Fibroblast of skin of left biceps (primary cell): Measurements from ENCODE around the gene PRKAG2.

Experiments used
- DNase-seq, 2 experiments: peaks; one replicate each; pipeline ENCODE4 v3.0.0-alpha.2; 2013; ENCODE audit warnings: low read depth in 2 of 2

The PRKAG2 gene

GRCh38 chr7:151900986-151901621 is 24.2 kb upstream of the PRKAG2 start:
- no peak for DNase-seq

DNA sequence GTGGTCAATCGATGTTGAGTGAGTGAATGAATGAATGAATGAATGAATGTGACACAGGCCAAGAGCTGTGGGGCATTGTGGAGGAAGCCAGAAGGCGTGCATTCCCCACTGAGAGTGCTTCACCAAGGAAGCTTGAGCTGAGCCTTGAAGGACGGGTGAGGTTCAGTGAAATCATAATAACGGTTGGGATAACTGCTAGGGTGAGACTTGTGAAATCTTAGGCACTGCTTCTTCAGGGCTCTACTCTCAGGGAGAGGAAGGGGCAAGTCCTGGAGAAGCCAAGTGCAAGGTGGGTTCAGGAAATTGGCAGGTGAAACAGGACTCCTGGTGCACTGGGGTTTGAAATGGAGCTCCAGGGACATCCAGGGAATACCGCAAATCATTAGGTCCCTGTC is 23.7 kb upstream of the PRKAG2 start:
- no peak for DNase-seq

DNA sequence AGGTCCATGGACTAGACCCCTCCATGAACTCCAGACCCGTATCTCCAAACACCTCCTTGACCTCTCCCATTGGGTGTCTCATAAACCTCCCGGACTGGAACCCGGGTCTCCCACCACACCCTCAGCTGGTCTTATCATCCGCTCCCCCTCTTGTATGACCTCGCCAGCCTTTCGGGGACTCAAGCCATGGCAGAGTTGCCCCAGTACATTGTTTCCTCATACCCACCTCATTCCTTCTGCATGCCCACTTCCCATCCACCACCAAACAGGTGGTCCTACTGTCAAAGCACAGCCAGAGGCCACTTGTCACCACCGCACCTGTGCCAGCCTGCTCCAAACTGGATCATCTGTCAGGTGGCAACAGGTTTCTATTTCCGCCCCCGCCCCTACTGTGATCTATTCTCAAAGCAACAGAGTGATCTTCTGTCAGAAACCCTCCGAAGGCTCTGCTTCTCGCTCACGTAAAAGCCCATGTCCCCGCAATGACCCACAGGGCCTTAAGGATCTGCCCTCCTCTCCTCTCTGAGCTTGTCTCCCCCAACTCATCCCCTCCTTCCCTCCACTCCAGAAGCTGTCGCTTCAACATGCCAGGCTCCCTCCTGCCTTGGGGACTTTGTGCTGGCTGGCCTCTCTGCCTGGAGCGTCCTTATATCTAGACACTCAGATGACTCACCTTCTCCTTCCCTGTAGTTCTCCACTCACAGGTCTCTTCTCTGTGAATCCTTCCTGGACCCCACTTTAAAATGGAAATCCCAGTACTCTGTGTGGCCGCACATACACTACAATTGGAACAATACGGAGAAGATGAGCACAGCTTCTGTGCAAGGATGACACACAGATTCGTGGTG is 22.8 kb upstream of the PRKAG2 start:
- DNase-seq, result no peak

DNA sequence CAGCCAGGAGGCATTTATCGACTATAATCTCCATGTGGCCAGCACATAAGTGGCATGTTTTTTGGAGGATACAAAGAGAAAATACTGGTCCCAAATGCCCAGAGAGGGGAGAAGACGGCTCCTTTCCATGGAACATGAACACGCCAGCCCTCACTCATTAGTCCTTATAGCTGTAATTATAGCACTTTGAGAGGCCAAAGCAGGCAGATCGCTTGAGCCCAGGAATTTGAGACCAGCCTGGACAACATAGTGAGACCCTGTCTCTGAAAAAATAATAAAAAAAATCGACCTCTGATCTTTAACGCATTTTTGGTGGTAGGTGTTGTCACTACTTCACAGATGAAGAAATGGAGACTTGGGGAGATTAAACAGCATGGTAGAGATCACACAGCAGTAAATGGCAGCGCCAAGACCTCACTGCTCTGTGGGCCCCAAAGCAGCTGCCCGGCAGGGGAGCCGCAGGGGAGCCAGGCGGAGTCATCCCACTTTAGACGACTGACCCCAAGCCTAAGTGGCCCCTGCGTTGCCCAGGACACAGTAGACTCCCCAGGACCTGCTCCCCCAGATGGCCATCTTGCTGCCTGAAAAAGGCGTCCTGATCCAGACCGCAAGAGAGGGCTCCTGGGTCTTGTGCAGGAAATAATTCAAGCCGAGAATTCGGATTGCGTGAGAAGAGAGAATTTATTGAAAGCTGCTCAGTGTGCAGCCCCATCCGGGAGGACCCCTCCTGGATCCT is 21.2 kb upstream of the PRKAG2 start:
- DNase-seq, result no peak

- DNase-seq, result no peak
Observed at GRCh38 chr7:151897161-151897731, 20.3 kb upstream of the PRKAG2 start.

DNA sequence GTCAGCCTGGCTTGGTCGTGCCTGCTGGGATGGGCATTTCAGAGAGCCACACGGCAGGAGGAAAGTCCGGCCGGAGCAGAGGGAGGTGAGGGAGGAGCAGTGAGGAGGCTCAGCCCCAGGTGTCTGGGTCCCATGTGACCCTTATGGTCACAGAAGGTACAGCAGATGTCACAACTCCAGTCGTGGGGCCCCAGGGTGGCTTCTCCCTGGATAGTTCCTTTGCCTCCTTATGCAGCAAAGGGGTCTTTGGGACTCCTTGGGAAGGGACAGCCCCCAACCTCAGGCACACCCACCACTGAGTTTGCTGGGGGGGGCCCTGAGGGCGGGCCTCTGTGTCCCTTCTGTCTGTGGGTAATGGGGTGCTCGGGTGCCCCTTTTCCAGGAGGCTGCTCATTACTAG is 19.6 kb upstream of the PRKAG2 start:
- DNase-seq, result no peak

- no peak for DNase-seq
Observed at GRCh38 chr7:151896086-151896485, 19.2 kb upstream of the PRKAG2 start.

GRCh38 chr7:151895631-151896031 is 18.7 kb upstream of the PRKAG2 start:
- no peak for DNase-seq

- DNase-seq, result no peak
Observed at GRCh38 chr7:151895008-151895630, 18.2 kb upstream of the PRKAG2 start.

DNA sequence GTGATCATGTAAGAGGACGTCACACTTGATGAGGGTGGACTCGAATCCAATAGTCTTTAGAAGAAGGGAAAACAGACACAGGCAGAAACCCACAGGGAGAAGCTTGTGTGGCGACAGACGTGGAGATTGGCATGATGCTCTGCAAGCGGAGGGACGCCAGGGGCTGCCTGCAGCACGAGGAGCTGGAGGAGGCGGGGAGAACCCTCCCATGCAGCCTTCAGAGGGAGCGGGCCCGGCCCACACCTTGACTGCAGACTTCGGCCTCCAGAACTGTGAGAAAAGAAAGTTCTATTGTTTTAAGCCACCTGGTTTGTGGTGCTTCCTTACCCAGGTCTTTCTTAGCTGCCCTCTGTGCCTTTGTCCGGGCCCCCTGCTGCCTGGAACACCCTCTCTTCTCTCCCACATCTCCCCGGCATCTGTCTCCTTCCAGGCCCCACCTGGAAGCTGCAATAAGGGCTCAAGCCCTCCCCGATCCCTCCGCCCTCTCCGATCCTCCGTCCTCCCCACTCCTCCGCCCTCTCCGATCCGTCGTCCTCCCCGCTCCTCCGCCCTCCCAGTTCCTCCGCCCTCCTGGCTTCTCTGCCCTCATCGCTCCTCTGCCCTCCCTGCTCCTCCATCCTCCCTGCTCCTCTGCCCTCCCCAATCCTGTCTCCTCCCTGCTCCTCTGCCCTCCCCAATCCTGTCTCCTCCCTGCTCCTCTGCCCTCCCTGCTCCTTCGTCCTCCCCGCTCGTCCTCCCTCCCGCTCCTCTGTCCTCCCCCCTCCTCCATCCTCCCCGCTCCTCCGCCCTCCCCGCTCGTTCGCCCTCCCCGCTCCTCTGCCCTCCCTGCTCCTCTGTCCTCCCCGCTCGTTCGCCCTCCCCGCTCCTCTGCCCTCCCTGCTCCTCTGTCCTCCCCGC is 17.4 kb upstream of the PRKAG2 start:
- DNase-seq, result no peak

DNA sequence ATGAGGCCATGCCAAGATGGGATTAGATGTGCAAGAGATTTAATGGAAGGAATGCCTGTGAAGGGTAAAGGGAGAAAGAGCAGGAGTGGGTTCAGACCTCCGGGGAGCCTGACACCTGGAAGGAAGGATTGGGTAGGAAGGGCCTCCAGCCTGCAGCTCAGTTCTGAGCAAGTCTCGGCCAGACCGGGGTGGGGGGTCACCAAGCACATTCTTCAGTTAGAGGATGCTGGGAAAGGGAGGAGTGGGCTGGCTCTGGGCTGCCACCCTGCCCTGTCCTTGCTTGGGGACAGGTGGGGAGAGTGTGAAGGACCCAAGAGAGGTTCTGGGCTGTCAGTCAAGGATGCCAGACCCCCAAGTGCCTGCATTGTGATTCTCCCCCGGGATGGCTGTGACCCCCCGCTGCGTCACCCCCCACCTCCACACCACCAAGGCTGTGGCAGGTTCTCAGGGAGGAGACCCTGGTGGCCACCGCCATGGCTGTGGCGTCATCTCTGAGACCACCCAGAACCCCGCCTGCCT is 16.5 kb upstream of the PRKAG2 start:
- DNase-seq, result no peak

DNA sequence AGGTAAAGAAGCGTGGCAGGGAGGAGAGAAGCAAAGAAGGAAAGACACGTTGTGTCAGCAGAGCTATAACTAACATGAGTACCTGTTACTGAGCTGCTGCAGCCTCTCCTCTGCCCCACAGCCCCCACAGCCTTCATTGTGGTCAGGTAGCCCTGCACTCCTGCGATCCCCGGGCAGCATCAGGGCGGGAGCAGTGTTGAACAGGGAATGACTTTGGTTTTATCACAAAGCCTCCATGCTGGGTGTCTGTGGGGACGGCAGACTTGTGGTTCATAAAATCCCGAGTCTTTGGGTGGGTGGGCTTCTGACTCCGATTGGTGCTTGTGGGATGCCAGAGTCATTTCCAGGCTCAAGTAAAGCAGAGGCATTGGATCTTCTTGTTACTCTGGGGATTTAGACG is 14.8 kb upstream of the PRKAG2 start:
- no peak for DNase-seq

DNA sequence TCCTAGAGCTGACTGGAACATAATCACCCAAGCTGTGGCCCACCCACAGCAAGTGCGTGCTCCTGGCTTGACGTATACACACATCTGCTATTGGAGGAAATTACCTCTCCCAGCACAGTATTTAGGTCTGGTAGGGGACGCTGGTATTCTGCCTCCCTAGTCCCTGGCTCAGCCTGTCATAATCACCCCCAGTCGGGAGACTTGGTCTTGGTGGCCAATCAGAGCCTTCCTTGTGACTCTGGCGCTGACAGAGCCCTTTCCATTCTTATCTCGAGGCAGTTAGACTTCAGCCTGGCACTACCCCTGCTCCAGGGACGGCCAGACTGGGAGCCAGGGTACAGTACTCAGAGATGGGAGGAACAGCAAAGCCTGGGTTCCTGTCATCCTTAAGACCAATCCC is 14.3 kb upstream of the PRKAG2 start:
- DNase-seq, result no peak

DNA sequence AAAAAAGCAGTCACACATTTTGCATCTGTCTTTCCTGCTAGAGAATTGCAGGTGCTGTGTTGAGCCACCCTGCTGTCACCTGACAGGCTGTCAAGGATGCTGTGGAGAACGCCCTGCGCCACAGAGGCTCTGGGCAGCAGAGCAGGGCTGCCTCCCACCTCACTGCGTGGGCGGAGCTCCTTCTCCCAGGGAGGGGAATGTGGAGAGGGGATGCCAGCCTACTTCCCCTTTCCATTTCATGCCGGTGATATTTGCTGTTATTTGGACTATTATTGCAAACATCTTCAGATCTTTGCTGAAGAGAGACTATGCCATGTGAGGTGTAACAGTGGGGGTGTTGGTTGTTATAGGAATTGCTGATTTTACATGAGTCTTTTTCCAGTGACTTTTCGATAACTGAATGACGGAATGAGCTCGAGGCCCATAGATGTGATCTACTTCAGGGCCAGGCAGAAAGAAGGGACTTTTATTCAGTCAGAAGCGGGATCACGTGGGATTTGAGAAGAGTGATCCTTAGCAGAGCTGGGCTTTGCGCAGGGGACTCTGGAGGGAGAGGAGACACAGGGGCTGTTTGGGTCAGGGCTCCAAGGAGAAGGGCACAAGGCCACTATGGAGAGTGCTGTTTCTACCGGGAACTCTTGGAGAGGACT is 13.6 kb upstream of the PRKAG2 start:
- DNase-seq, result no peak

- no peak for DNase-seq
Observed at GRCh38 chr7:151889406-151890354, 12.8 kb upstream of the PRKAG2 start.

- DNase-seq, result no peak
Observed at GRCh38 chr7:151888079-151889067, 11.5 kb upstream of the PRKAG2 start.

- no peak for DNase-seq
Observed at GRCh38 chr7:151886783-151887182, 9.9 kb upstream of the PRKAG2 start.

DNA sequence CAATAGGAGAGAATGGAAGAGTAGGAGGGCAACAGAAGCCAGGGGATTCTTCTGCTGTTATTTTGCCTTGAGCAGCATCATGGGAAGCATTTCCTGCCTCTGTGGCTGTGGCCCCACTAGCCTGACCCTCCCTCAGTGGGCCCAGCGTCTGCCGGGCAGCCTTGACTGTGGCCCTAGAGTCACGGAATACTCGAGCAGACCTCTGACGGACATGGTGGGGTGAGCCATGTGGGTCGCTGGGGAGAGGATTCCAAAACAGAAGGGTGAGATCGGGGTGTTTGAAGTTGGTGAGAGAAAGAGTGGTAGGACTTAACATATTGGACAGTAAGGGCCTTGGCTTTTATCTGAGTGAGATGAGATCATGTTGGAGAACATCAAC is 8.3 kb upstream of the PRKAG2 start:
- no peak for DNase-seq
